GM21737 (cell line): ENCODE measurements around the gene DNAJB4.
"Not testable (repeated sequence)": the region's sequence is repeated elsewhere in the genome, so short reads cannot be mapped to it uniquely, and the experiment has no call there.

Experiments
- ATAC-seq: cut with Tn5 transposase; IDR thresholded peaks from one replicate; pipeline ENCODE4 v1.9.1; 2021; ENCODE audit warnings: mild to moderate bottlenecking, moderate library complexity; ENCODE audit not compliant: unreplicated experiment

The DNAJB4 gene

DNA sequence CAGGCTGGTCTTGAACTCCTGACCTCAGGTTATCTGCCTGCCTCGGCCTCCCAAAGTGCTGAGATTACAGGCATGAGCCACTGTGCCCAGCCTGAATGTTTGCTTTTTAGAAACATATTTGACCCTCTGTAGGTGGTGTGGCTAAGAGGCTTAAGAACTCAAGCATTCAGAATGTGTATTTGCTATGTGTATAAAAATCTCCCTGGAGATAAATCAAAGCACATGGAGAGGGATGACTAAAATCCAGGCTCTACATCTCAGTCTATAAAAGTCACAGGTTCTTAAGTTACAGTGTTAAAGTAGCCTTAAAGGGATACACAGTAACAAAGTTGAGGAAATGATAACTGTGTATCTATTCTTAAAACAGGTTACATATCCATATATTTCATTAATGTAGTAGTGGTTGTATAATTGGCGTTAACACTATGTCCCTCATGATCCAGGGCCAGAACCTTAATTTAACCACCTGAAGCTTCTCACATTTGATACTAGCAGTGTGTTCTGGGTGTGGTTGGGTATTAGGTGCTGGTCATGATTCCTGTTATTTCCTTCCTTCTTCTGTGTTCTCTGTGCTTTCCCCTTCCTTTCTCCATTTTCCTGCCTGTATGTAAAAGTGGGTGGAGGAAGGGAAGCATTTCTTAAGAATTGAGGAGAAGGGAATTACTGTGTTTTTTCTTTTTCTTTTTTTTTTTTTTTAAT is 57.2 kb downstream of the DNAJB4 start:
- no peak for ATAC-seq

DNA sequence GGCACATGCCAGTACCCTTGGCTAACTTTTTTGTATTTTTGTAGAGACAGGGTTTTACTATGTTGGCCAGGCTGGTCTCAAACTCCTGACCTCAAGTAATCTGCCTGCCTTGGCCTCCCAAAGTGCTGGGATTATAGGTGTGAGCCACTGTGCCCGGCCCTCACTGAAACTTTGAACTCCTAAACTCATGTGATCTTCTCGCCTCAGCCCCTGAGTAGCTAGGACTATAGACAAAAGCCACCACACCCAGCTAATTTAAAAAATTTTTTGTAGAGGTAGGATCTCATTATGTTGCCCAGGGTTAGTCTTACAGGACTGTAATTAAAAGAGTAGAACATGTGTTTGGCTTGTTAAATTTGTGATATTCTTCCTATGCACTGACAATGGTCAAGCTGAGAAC is 60.1 kb downstream of the DNAJB4 start:
- not testable (repeated sequence) for ATAC-seq
